ENCODE measurements around the gene TUBGCP6. TPM values are rescaled to one million over a fixed set of nuclear protein-coding genes. Genes with fewer than 3 reads are reported as not detected.

The TUBGCP6 gene
- total RNA-seq, 4 donors from 2014 or later, result 43.8 to 110 (median 73.1) TPM

DNA sequence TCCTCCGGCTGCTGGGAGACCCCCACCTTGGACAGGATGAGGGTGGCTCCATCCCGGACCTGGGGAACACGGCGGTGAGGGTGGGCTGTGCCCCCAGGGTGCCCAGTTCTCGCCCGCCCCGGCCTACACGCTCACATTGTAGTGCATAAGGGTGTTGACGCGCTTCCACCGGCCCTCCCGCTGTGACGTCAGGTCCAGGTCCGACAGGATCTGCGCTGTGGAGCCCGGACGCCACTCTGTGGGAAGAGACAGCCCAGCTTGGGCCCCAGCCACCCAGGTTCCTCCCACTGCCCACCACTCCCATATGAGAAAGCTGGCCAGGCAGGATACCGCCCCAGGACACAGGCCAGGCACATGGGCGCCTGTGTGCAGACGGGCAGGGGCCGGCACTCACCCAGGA lies 33.6 kb upstream of the TUBGCP6 start:
- Histone ChIP-seq H3K27ac (no peak overlapping the region), H3K4me3 (no peak overlapping the region), H3K36me3 (peaks cover 0 to 52% (median 22%) of the 10 kb centered on the region in 4 donors), H3K9me3 (no peaks in the 10 kb centered on the region), H3K4me1 (no peaks in the 10 kb centered on the region), H3K27me3 (no peaks in the 10 kb centered on the region)
- DNase-seq, result no peak
- intact Hi-C loops (cut with DNase I; ENCODE audit: low total_unique reads) (loop anchor here (5.0 kb wide), 1 partner anchor 49 kb away; the partner anchor contains the start of gene DENND6B), in situ Hi-C loops (cut with MboI; ENCODE audit: low pct_ligation_motif_present in 1 of 4, low pct_unique_long_range_greater_than_20kb in 1 of 4, low sequenced_read_pairs in 3 of 4) (loop anchor here in 2 of 4 donors (5.0 to 10.0 kb wide), 2 partner anchors 49 to 56 kb away; partner anchors contain the start of gene DENND6B (in 1 of the 2))
- TF ChIP-seq POLR2A (IDR thresholded peaks at IDR 0.05) (no peak), POLR2AphosphoS5 (IDR thresholded peaks at IDR 0.05) (no peak), EP300 (IDR thresholded peaks at IDR 0.05; ENCODE audit: low read depth) (no peak)
- TF ChIP-seq, protein P1, sequence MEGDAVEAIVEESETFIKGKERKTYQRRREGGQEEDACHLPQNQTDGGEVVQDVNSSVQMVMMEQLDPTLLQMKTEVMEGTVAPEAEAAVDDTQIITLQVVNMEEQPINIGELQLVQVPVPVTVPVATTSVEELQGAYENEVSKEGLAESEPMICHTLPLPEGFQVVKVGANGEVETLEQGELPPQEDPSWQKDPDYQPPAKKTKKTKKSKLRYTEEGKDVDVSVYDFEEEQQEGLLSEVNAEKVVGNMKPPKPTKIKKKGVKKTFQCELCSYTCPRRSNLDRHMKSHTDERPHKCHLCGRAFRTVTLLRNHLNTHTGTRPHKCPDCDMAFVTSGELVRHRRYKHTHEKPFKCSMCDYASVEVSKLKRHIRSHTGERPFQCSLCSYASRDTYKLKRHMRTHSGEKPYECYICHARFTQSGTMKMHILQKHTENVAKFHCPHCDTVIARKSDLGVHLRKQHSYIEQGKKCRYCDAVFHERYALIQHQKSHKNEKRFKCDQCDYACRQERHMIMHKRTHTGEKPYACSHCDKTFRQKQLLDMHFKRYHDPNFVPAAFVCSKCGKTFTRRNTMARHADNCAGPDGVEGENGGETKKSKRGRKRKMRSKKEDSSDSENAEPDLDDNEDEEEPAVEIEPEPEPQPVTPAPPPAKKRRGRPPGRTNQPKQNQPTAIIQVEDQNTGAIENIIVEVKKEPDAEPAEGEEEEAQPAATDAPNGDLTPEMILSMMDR (IDR thresholded peaks at IDR 0.05), result no peak
- WGBS, 2 donors (ENCODE audit: low coverage in 1 of 2), result 96% methylated on average over 21 of the region's 21 CpGs; no CpG with 5 or more reads in 1 of the 2 donors

DNA sequence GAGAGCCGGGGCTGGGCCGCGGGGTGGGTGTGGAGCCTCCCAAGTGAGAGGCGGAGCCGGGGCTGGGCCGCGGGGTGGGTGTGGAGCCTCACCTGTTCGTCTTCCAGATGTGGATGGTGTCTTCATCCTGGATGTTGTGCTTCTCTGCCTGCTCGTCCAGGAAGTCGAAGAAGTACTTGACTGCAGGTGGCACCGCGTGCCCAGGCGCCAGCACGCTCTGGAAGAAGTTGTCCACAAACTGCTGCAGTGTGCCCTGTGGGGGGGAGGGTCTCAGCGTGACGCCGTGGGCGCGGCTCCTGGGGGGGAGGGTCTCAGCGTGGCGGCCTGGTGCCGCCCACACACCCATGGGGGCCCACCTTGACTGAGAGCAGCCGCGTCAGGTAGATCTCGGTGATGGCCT lies 32.9 kb upstream of the TUBGCP6 start:
- no peak for DNase-seq
- Histone ChIP-seq H3K27me3 (no peaks in the 10 kb centered on the region), H3K9me3 (no peaks in the 10 kb centered on the region), H3K27ac (no peak overlapping the region), H3K4me1 (no peaks in the 10 kb centered on the region), H3K36me3 (peaks cover 0 to 47% (median 20%) of the 10 kb centered on the region in 4 donors), H3K4me3 (no peak overlapping the region)
- no peak for TF ChIP-seq POLR2A (IDR thresholded peaks at IDR 0.05)
- TF ChIP-seq POLR2AphosphoS5 (IDR thresholded peaks at IDR 0.05), result no peak
- intact Hi-C loops (cut with DNase I; ENCODE audit: low total_unique reads) (loop anchor here (5.0 kb wide), 1 partner anchor 50 kb away; the partner anchor contains the start of gene DENND6B), in situ Hi-C loops (cut with MboI; ENCODE audit: low pct_ligation_motif_present in 1 of 4, low pct_unique_long_range_greater_than_20kb in 1 of 4, low sequenced_read_pairs in 3 of 4) (loop anchor here in 2 of 4 donors (5.0 to 10.0 kb wide), 2 partner anchors 50 to 57 kb away; partner anchors contain the start of gene DENND6B (in 1 of the 2))
- 81% methylated on average over 24 of the region's 25 CpGs; no CpG with 5 or more reads in 1 of the 2 donors for WGBS, 2 donors (ENCODE audit: low coverage in 1 of 2)

DNA sequence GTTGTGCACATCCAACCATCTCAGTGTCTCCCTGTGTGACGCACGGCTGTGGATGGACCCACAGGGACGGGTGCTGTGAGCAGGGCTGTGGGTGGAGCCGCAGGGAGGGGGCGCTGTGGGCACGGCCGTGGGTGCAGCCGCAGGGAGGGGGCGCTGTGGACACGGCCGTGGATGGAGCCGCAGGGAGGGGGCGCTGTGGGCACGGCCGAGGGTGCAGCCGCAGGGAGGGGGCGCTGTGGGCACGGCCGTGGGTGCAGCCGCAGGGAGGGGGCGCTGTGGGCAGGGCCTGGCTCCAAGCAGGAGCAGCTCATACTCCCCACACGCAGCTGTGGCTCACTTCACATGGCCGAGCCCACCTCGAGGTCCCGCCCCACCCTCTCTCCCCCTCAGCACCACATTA lies 31.3 kb upstream of the TUBGCP6 start:
- TF ChIP-seq POLR2AphosphoS5 (IDR thresholded peaks at IDR 0.05), result no peak
- no peak for TF ChIP-seq EP300 (IDR thresholded peaks at IDR 0.05; ENCODE audit: low read depth)
- no peak for TF ChIP-seq POLR2A (IDR thresholded peaks at IDR 0.05)
- TF ChIP-seq, protein P1 (IDR thresholded peaks at IDR 0.05), result peak; percentile 9 to 74 (median 54)
- DNase-seq, result peak; percentile 81
- intact Hi-C loops (cut with DNase I; ENCODE audit: low total_unique reads) (loop anchor here (5.0 kb wide), 1 partner anchor 51 kb away; the partner anchor contains the start of gene DENND6B), in situ Hi-C loops (cut with MboI; ENCODE audit: low pct_ligation_motif_present in 1 of 4, low pct_unique_long_range_greater_than_20kb in 1 of 4, low sequenced_read_pairs in 3 of 4) (loop anchor here in 2 of 4 donors (5.0 to 10.0 kb wide), 2 partner anchors 51 to 59 kb away; partner anchors contain the start of gene DENND6B (in 1 of the 2))
- H3K27me3 ChIP-seq, result peaks cover 11% of the 10 kb centered on the region
- no peak overlapping the region for H3K4me3 ChIP-seq
- peak overlapping the region in 1 of 4 donors; percentile 40 for H3K27ac ChIP-seq
- H3K9me3 ChIP-seq, result no peaks in the 10 kb centered on the region
- peaks cover 10 to 12% (median 11%) of the 10 kb centered on the region in 4 donors for H3K4me1 ChIP-seq
- 32% methylated on average over 21 of the region's 25 CpGs; no CpG with 5 or more reads in 1 of the 2 donors for WGBS, 2 donors (ENCODE audit: low coverage in 1 of 2)
- H3K36me3 ChIP-seq, result peaks cover 0 to 32% (median 15%) of the 10 kb centered on the region in 4 donors

DNA sequence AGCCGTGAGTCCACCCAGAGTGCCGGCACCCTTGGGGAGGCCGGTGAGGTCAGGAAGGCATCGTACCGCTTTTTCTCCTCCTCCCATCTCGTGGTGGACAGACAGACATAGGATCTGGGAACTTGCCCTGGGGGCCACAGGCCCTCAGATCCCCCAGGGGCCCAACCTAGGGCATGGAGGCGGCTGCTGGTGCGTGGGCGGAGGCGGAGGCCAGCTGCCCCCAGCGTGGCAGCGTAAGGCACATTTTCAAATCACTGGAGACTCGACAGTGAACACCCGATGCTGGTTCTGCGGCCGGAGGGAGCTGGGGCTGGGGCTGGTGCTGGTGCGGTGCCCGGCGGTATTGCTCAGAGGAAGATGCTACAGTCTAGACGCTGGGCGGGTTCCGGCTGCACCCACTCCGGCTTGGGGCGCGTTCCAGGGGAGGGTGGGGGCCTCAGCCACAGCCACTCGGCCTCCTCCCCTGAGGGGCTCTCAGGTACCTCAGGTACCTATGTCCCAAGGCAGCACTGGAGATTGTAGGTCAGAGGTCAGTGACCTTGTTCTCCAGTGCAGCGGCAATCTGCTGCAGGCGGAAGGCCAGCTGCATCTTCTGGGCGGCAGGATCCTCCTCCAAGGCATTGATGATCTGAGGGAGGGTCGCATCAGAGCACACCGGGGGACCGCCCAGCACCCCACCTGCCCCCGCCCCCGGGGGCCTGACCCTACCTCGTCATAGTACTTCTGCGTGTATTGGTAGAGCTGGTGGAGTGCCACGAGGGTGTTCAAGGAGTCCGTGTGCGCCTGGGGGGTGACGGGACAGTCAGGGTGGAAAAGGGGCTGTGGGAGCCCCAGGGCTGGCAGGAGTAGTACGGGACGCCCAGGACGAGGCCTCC lies 30.6 kb upstream of the TUBGCP6 start:
- 88 to 100% methylated on average over 4 to 39 of the region's 43 CpGs for WGBS, 2 donors (ENCODE audit: low coverage in 1 of 2)
- in situ Hi-C loops (cut with MboI; ENCODE audit: low pct_ligation_motif_present in 1 of 4, low pct_unique_long_range_greater_than_20kb in 1 of 4, low sequenced_read_pairs in 3 of 4) (loop anchor here in 2 of 4 donors (5.0 to 10.0 kb wide), 2 partner anchors 52 to 59 kb away; partner anchors contain the start of gene DENND6B (in 1 of the 2)), intact Hi-C loops (cut with DNase I; ENCODE audit: low total_unique reads) (loop anchor here (5.0 kb wide), 1 partner anchor 52 kb away; the partner anchor contains the start of gene DENND6B)

More for the DNA sequence above, 30.6 kb upstream of the TUBGCP6 start:
- H3K27me3 ChIP-seq, result peaks cover 18% of the 10 kb centered on the region
- peaks cover 0 to 26% (median 12%) of the 10 kb centered on the region in 4 donors for H3K36me3 ChIP-seq
- no peak overlapping the region for H3K4me3 ChIP-seq
- no peak for TF ChIP-seq POLR2AphosphoS5 (IDR thresholded peaks at IDR 0.05)
- no peak for TF ChIP-seq POLR2A (IDR thresholded peaks at IDR 0.05)
- TF ChIP-seq EP300 (IDR thresholded peaks at IDR 0.05; ENCODE audit: low read depth), result no peak
- TF ChIP-seq, protein P1 (IDR thresholded peaks at IDR 0.05), result no peak
- no peaks in the 10 kb centered on the region for H3K9me3 ChIP-seq
- no peak for DNase-seq
- peaks cover 18 to 19% (median 19%) of the 10 kb centered on the region in 4 donors for H3K4me1 ChIP-seq
- no peak overlapping the region for H3K27ac ChIP-seq

Data from transverse colon (tissue), 4 donors.